DOHH2 (cell line): ENCODE results near the gene MAMDC4.
"Not testable (repeated sequence)": the region's sequence is repeated elsewhere in the genome, so short reads cannot be mapped to it uniquely, and the experiment has no call there.

ENCODE experiments used
- H3F3A ChIP-seq: fragments of 200-600 bp; sonication (generic), shearing (Covaris generic); 2 replicates; pipeline ENCODE4 v1.6.0; 2016; ENCODE audit warnings: antibody characterized with exemption, mild to moderate bottlenecking; ENCODE audit not compliant: control insufficient read depth, insufficient read depth
- H3K27ac ChIP-seq: fragments of 200-600 bp; sonication (generic); 2 replicates; pipeline ENCODE4 v1.5.1; 2014; ENCODE audit warnings: low read depth, mild to moderate bottlenecking, low read length, moderate library complexity
- H3K27me3 ChIP-seq: fragments of 200-600 bp; sonication (generic); 2 replicates; pipeline ENCODE4 v1.6.1; 2014; ENCODE audit warnings: mild to moderate bottlenecking, low read length, mixed read lengths; ENCODE audit not compliant: control insufficient read depth
- H3K36me3 ChIP-seq: fragments of 200-600 bp; sonication (generic); 2 replicates; pipeline ENCODE4 v1.6.1; 2014; ENCODE audit warnings: mild to moderate bottlenecking, low read length, moderate library complexity, mixed read lengths; ENCODE audit not compliant: control insufficient read depth
- H3K4me1 ChIP-seq: fragments of 200-600 bp; sonication (generic); 2 replicates; pipeline ENCODE4 v1.6.1; 2014; ENCODE audit warnings: mild to moderate bottlenecking, low read length, mixed read lengths; ENCODE audit not compliant: control insufficient read depth
- H3K4me2 ChIP-seq: fragments of 200-600 bp; sonication (generic); 2 replicates; pipeline ENCODE4 v1.6.0; 2014; ENCODE audit warnings: mild to moderate bottlenecking, low read length, moderate library complexity
- H3K4me3 ChIP-seq: fragments of 200-600 bp; sonication (generic); 2 replicates; pipeline ENCODE4 v1.5.1; 2014; ENCODE audit warnings: mild to moderate bottlenecking, low read length, mixed read lengths
- H3K79me2 ChIP-seq: fragments of 200-600 bp; sonication (generic); 2 replicates; pipeline ENCODE4 v1.6.1; 2014; ENCODE audit warnings: mild to moderate bottlenecking, low read length, mixed read lengths; ENCODE audit not compliant: control insufficient read depth
- H3K9me2 ChIP-seq: fragments of 200-600 bp; sonication (generic); replicated peaks from 2 replicates; pipeline ENCODE4 v1.6.1; 2014; ENCODE audit warnings: mild to moderate bottlenecking, low read length, mixed read lengths; ENCODE audit not compliant: control insufficient read depth
- H3K9me3 ChIP-seq: fragments of 200-600 bp; sonication (generic); 2 replicates; pipeline ENCODE4 v1.6.1; 2014; ENCODE audit warnings: antibody characterized with exemption, low read length, mixed read lengths; ENCODE audit not compliant: control insufficient read depth, insufficient read depth
- H4K20me1 ChIP-seq: fragments of 200-600 bp; sonication (generic); 2 replicates; pipeline ENCODE4 v1.6.0; 2014; ENCODE audit warnings: low read depth, mild to moderate bottlenecking, antibody characterized with exemption, low read length, moderate library complexity; ENCODE audit not compliant: control insufficient read depth, insufficient read depth
- EZH2phosphoT487 ChIP-seq: fragments of 200-600 bp; sonication (generic); IDR thresholded peaks from 2 replicates; pipeline ENCODE4 v1.6.1; 2017; ENCODE audit warnings: borderline replicate concordance, mild to moderate bottlenecking, antibody characterized with exemption, low read length, moderate library complexity, mixed read lengths
- TF ChIP-seq, protein P1 (sequence below): fragments of 200-600 bp; sonication (generic); IDR thresholded peaks from one replicate; pipeline ENCODE4 v1.5.1; 2014; ENCODE audit warnings: antibody characterized with exemption, mild to moderate bottlenecking, low read depth, low read length; ENCODE audit not compliant: poor library complexity, severe bottlenecking

Gene MAMDC4

DNA sequence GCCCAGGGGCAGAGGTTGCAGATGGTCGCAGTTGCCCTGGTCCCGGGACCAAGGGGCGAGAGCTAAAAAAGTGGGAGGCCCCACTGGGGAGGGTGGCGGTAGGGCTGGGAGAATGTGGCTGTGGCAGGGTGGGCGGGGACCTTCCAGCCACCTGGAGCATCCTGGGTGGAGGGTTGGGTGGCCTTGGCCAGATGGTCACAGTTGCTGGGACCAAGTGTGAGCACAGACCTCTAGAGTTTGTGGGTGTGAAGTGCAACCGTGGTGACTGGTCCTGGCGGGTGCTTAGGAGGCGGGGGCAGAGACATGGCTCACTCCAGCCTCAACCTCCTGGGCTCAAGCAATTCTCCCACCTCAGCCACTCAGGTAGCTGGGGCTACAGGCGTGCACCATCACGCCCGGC is 28.5 kb downstream of the MAMDC4 start:
- no peak for TF ChIP-seq EZH2phosphoT487
- TF ChIP-seq, protein P1, sequence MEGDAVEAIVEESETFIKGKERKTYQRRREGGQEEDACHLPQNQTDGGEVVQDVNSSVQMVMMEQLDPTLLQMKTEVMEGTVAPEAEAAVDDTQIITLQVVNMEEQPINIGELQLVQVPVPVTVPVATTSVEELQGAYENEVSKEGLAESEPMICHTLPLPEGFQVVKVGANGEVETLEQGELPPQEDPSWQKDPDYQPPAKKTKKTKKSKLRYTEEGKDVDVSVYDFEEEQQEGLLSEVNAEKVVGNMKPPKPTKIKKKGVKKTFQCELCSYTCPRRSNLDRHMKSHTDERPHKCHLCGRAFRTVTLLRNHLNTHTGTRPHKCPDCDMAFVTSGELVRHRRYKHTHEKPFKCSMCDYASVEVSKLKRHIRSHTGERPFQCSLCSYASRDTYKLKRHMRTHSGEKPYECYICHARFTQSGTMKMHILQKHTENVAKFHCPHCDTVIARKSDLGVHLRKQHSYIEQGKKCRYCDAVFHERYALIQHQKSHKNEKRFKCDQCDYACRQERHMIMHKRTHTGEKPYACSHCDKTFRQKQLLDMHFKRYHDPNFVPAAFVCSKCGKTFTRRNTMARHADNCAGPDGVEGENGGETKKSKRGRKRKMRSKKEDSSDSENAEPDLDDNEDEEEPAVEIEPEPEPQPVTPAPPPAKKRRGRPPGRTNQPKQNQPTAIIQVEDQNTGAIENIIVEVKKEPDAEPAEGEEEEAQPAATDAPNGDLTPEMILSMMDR: no peak
- Histone ChIP-seq H3K4me2 (no peak overlapping the region), H3F3A (no peaks in the 10 kb centered on the region), H3K27ac (no peak overlapping the region), H3K36me3 (0 out of 2 replicates have a peak, but pooled peaks cover 8% of the 10 kb centered on the region), H3K4me3 (no peak overlapping the region), H3K27me3 (peaks cover 11% of the 10 kb centered on the region), H4K20me1 (0 out of 2 replicates have a peak, but pooled peaks cover 3% of the 10 kb centered on the region), H3K79me2 (peaks cover 7% of the 10 kb centered on the region), H3K9me2 (no peaks in the 10 kb centered on the region), H3K9me3 (no peaks in the 10 kb centered on the region), H3K4me1 (peaks cover 14% of the 10 kb centered on the region)

DNA sequence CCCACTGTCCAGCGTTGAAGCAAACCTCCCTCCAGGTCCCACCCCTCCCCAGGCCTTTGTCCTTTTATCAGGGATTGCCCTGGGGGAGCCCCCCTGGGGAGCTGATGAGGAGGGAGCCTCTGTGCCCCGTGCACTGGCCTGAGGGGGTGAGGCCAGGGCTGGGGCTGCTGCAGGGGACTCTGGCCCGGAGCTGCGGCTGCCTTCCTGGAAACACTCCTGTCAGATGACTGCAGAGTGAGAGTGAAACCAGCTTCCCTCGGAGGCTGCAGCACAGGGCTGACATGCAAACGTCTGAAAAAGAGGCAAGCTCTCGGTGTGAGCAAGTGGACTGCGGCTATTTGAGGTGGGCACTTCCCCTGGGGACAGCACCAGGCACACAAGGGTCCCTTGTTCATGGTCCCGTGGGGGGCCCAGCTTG is 29.6 kb downstream of the MAMDC4 start:
- H3K27me3 ChIP-seq: peaks cover 11% of the 10 kb centered on the region
- peaks cover 12% of the 10 kb centered on the region for H3K79me2 ChIP-seq
- no peak overlapping the region for H3K4me3 ChIP-seq
- H3K9me2 ChIP-seq: no peaks in the 10 kb centered on the region
- no peak for TF ChIP-seq EZH2phosphoT487
- TF ChIP-seq, protein P1: no peak
- H4K20me1 ChIP-seq: 0 out of 2 replicates have a peak, but pooled peaks cover 3% of the 10 kb centered on the region
- H3K4me2 ChIP-seq: no peak overlapping the region
- no peaks in the 10 kb centered on the region for H3F3A ChIP-seq
- no peaks in the 10 kb centered on the region for H3K9me3 ChIP-seq
- H3K36me3 ChIP-seq: peaks cover 9% of the 10 kb centered on the region; the same call in 1 of the 2 replicates
- H3K27ac ChIP-seq: no peak overlapping the region
- peaks cover 14% of the 10 kb centered on the region for H3K4me1 ChIP-seq

DNA sequence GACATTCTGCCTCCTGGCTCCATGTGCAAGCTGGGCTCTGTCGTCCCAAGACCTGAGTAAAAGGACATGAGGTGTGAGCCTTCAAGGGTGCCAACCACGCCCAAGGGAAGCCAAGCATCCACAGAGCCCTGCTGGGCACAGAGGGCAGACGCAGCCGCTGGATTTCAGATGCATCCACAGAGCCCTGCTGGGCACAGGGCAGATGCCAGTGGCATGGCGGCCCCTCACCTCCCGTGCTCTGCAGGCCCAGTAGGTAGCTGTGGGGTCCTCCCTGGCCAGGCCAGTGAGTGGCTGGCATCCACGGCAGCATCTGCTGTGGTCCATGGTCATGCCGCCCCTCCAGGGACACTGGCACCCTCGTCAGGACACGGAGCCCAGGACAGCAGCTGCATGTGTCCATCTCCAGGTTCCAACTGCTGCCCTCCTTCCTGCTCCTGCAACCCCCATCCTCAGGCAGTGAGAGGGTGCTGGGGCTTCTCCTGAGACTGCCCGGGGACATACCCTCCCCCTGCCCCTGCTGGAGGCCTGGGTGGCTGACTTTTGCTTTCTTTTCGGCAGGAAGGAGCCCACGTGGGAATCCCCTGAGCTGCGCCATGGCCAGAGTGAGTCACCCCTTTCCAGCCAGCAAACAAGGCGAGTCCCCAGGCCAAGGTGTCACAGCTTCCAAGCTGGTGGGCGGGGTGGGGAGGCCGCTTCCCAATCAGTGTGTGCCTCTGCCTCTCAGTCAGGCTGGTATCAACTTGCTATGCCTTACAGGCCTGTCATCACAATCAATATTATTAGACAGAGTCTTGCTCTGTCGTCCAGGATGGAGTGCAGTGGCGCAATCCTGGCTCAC is 30.2 kb downstream of the MAMDC4 start:
- H3K9me3 ChIP-seq: no peaks in the 10 kb centered on the region
- H3K4me1 ChIP-seq: peaks cover 15% of the 10 kb centered on the region
- H3K79me2 ChIP-seq: peaks cover 19% of the 10 kb centered on the region
- H3K36me3 ChIP-seq: peaks cover 11% of the 10 kb centered on the region; the same call in 1 of the 2 replicates
- 0 out of 2 replicates have a peak, but pooled peaks cover 3% of the 10 kb centered on the region for H4K20me1 ChIP-seq
- no peak overlapping the region for H3K4me2 ChIP-seq
- no peak overlapping the region for H3K4me3 ChIP-seq
- no peak overlapping the region for H3K27ac ChIP-seq
- no peaks in the 10 kb centered on the region for H3K9me2 ChIP-seq
- no peak for TF ChIP-seq EZH2phosphoT487
- peaks cover 11% of the 10 kb centered on the region for H3K27me3 ChIP-seq
- H3F3A ChIP-seq: no peaks in the 10 kb centered on the region

DNA sequence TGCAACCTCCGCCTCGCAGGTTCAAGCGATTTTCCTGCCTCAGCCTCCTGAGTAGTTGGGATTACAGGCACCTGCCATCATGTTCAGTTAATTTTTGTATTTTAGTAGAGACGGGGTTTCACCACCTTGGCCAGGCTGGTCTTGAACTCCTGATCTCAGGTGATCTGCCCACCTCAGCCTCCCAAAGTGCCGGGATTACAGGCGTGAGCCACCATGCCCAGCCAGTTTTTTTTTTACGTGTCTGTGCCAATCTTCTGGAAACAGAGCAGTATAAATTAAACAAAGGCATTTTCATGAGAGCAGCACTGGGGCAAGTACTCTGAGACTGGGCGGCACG is 30.8 kb downstream of the MAMDC4 start:
- H3K27me3 ChIP-seq, H3K27ac ChIP-seq, H3K9me3 ChIP-seq, H3F3A ChIP-seq, H3K4me3 ChIP-seq, H4K20me1 ChIP-seq, H3K9me2 ChIP-seq, H3K4me2 ChIP-seq: not testable (repeated sequence)
- Histone ChIP-seq H3K36me3 (peaks cover 11% of the 10 kb centered on the region; the same call in 1 of the 2 replicates), H3K4me1 (peaks cover 18% of the 10 kb centered on the region), H3K79me2 (peaks cover 25% of the 10 kb centered on the region)

DNA sequence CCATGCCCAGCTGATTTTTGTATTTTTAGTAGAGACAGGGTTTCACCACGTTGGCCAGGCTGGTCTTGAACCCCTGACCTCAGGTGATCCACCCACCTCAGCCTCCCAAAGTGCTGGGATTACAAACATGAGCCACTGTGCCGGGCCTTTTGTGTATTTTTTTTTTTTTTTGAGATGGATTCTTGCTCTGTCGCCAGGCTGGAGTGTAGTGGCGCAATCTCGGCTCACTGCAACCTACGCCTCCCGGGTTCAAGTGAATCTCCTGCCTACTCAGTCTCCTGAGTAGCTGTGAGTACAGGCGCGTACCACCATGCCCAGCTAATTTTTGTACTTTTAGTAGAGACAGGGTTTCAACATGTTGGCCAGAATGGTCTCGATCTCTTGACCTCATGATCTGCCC is 31.5 kb downstream of the MAMDC4 start:
- H4K20me1 ChIP-seq, H3F3A ChIP-seq, H3K27me3 ChIP-seq, H3K9me2 ChIP-seq, H3K9me3 ChIP-seq, H3K4me2 ChIP-seq, H3K27ac ChIP-seq, H3K4me3 ChIP-seq: not testable (repeated sequence)
- Histone ChIP-seq H3K79me2 (peaks cover 32% of the 10 kb centered on the region), H3K36me3 (peaks cover 17% of the 10 kb centered on the region), H3K4me1 (peaks cover 24% of the 10 kb centered on the region)
